DND-41 (cell line): ENCODE results near the gene SUMO2.

Experiments
- ATAC-seq: fragments of 200-7000 bp; cut with Tn5 transposase; 3 replicates; pipeline ENCODE4 v1.9.1; 2021; ENCODE audit warnings: low read depth; ENCODE audit not compliant: insufficient read depth
- DNase-seq: peaks from one replicate; pipeline ENCODE4 v3.0.0-alpha.2; 2020
- H2AFZ ChIP-seq: 2 replicates; pipeline ENCODE4 v1.6.0; 2012; ENCODE audit warnings: low read depth, low read length
- H3K27ac ChIP-seq: 2 replicates; pipeline ENCODE4 v1.5.1; 2012; ENCODE audit warnings: low read length, inconsistent platforms
- H3K27me3 ChIP-seq: fragments of 200-600 bp; sonication (generic); 2 replicates; pipeline ENCODE4 v1.6.0; 2012; ENCODE audit warnings: low read length, mild to moderate bottlenecking, inconsistent platforms; ENCODE audit not compliant: insufficient read depth, poor library complexity
- H3K36me3 ChIP-seq: 2 replicates; pipeline ENCODE4 v1.5.1; 2012; ENCODE audit warnings: low read length, inconsistent platforms; ENCODE audit not compliant: insufficient read depth
- H3K4me1 ChIP-seq: 2 replicates; pipeline ENCODE4 v1.5.1; 2012; ENCODE audit warnings: mild to moderate bottlenecking, low read length; ENCODE audit not compliant: insufficient read depth
- H3K4me2 ChIP-seq: 2 replicates; pipeline ENCODE4 v1.6.0; 2012; ENCODE audit warnings: mild to moderate bottlenecking, moderate library complexity, low read length, inconsistent platforms; ENCODE audit not compliant: insufficient read depth
- H3K4me3 ChIP-seq, 2 experiments: fragments of 200-600 bp in 1 of 2; shearing (Covaris generic) in 1 of 2; 2 replicates each; pipeline ENCODE4 v1.5.1; 2012 to 2016; ENCODE audit warnings: inconsistent platforms in 2 of 2, low read length in 2 of 2, mild to moderate bottlenecking in 2 of 2, low read depth in 1 of 2, moderate library complexity in 1 of 2
- H3K79me2 ChIP-seq: 2 replicates; pipeline ENCODE4 v1.6.0; 2012; ENCODE audit warnings: low read length, inconsistent platforms; ENCODE audit not compliant: insufficient read depth
- H3K9ac ChIP-seq: 2 replicates; pipeline ENCODE4 v1.6.0; 2012; ENCODE audit warnings: low read depth, mild to moderate bottlenecking, inconsistent platforms, low read length, moderate library complexity
- H3K9me3 ChIP-seq: 2 replicates; pipeline ENCODE4 v1.5.1; 2012; ENCODE audit warnings: low read length, moderate library complexity, mild to moderate bottlenecking, inconsistent platforms; ENCODE audit not compliant: insufficient read depth, severe bottlenecking
- H4K20me1 ChIP-seq: 2 replicates; pipeline ENCODE4 v1.6.0; 2012; ENCODE audit warnings: low read length; ENCODE audit not compliant: insufficient read depth
- CTCF ChIP-seq: IDR thresholded peaks from 2 replicates; pipeline ENCODE4 v1.5.1; 2012; ENCODE audit warnings: borderline replicate concordance, low read length, moderate library complexity, mild to moderate bottlenecking; ENCODE audit not compliant: poor library complexity, severe bottlenecking; ENCODE audit errors: extremely low read depth
- EZH2 ChIP-seq: IDR thresholded peaks from 3 replicates; pipeline ENCODE4 v1.6.1; 2012; ENCODE audit warnings: borderline replicate concordance, low read depth, mild to moderate bottlenecking, moderate library complexity, low read length, inconsistent platforms; ENCODE audit not compliant: severe bottlenecking

The SUMO2 gene

GRCh38 chr17:75146592-75146991, 36.2 kb downstream of the SUMO2 start:
- Histone ChIP-seq H4K20me1 (peaks cover 16% of the 10 kb centered on the region; the same call in 1 of the 2 replicates), H3K79me2 (peaks cover 62% of the 10 kb centered on the region), H3K36me3 (peaks cover 78% of the 10 kb centered on the region), H3K9ac (no peak overlapping the region), H3K9me3 (no peaks in the 10 kb centered on the region), H3K4me2 (no peak overlapping the region), H3K4me3 (no peak overlapping the region), H3K4me1 (peaks cover 13% of the 10 kb centered on the region), H3K27ac (no peak overlapping the region), H2AFZ (no peak overlapping the region), H3K27me3 (no peaks in the 10 kb centered on the region)
- DNase-seq (no peak), ATAC-seq (no peak)
- TF ChIP-seq EZH2 = no peak
- no peak for TF ChIP-seq CTCF

GRCh38 chr17:75144816-75145512, 37.8 kb downstream of the SUMO2 start:
- Histone ChIP-seq H3K9ac (no peak overlapping the region), H3K4me3 (no peak overlapping the region), H3K36me3 (peaks cover 92% of the 10 kb centered on the region), H2AFZ (no peak overlapping the region), H3K9me3 (no peaks in the 10 kb centered on the region), H3K4me2 (no peak overlapping the region), H3K27me3 (no peaks in the 10 kb centered on the region), H3K27ac (no peak overlapping the region), H3K79me2 (peaks cover 54% of the 10 kb centered on the region), H3K4me1 (peaks cover 14% of the 10 kb centered on the region; the same call in 1 of the 2 replicates), H4K20me1 (peaks cover 14% of the 10 kb centered on the region; the same call in 1 of the 2 replicates)
- TF ChIP-seq EZH2 = no peak
- no peak for TF ChIP-seq CTCF
- DNase-seq (no peak), ATAC-seq (no peak)

- Histone ChIP-seq H3K79me2 (peaks cover 36% of the 10 kb centered on the region), H3K9me3 (no peaks in the 10 kb centered on the region), H3K4me3 (no peak overlapping the region), H4K20me1 (no peaks in the 10 kb centered on the region; the same call in 1 of the 2 replicates), H2AFZ (no peak overlapping the region), H3K4me2 (no peak overlapping the region), H3K9ac (no peak overlapping the region), H3K36me3 (peaks cover 94% of the 10 kb centered on the region), H3K27me3 (no peaks in the 10 kb centered on the region), H3K27ac (no peak overlapping the region), H3K4me1 (peaks cover 14% of the 10 kb centered on the region; the same call in 1 of the 2 replicates)
- no peak for TF ChIP-seq EZH2
- no peak for TF ChIP-seq CTCF
- no peak for ATAC-seq
- no peak for DNase-seq
Measured at GRCh38 chr17:75142236-75142971, 40.4 kb downstream of the SUMO2 start.
